Adrenal gland (tissue), 12 donors: ENCODE measurements around the gene HNF4A. TPM values are rescaled to one million over a fixed set of nuclear protein-coding genes. Genes with fewer than 3 reads are reported as not detected.

Source experiments
- DNase-seq, 7 donors: peaks; one replicate each; pipeline ENCODE4 v3.0.0-alpha.2; 2019 to 2020
- H3K27ac ChIP-seq, 5 donors: fragments of 200-600 bp; sonication (generic) in 4 of 5; 1 replicate in 3 of 5; 2 replicates in 2 of 5; pipeline versions ENCODE4 v1.5.1 to v1.8.0; 2016 to 2020; ENCODE audit warnings: mild to moderate bottlenecking in 1 of 5
- H3K27me3 ChIP-seq: fragments of 200-600 bp; 2 replicates; pipeline ENCODE4 v1.8.0; 2021
- H3K36me3 ChIP-seq, 2 donors: fragments of 200-600 bp; replicated peaks in 1 of 2; 1 replicate in 1 of 2; 2 replicates in 1 of 2; pipeline versions ENCODE4 v1.5.1 to v1.8.0; 2018 to 2022
- H3K4me1 ChIP-seq, 2 donors: fragments of 200-600 bp; replicated peaks in 1 of 2; 1 replicate in 1 of 2; 2 replicates in 1 of 2; pipeline versions ENCODE4 v1.5.1 to v1.8.0; 2018 to 2021
- H3K4me3 ChIP-seq, 4 donors: fragments of 200-600 bp; sonication (generic) in 3 of 4; one replicate each; pipeline ENCODE4 v1.5.1; 2016 to 2018
- H3K9me3 ChIP-seq, 3 donors: fragments of 200-600 bp; sonication (generic) in 1 of 3; replicated peaks in 1 of 3; 1 replicate in 2 of 3; 2 replicates in 1 of 3; pipeline versions ENCODE4 v1.5.1 to v1.8.0; 2016 to 2021
- POLR2A ChIP-seq, 2 donors: fragments of 450-650 bp; IDR thresholded peaks; one replicate each; pipeline ENCODE4 v1.6.1; 2017; ENCODE audit warnings: antibody characterized with exemption in 2 of 2, mild to moderate bottlenecking in 2 of 2, moderate library complexity in 1 of 2
- WGBS, 4 donors: extraction: QIAGEN DNeasy Blood & Tissue Kit in 2 of 4; methylation state at CpG; one replicate each; pipeline versions ENCODE4 v1.1.5 to v1.1.7; 2013 to 2017; 5-methylcytosine and 5-hydroxymethylcytosine counted together
- intact Hi-C, 2 donors: fragments of 100-400 bp; cut with DNase I; formaldehyde crosslinking; loops; one replicate each; pipeline versions ENCODE4 v1.14.1 to v1.15.0; 2022 to 2023
- polyA plus RNA-seq, 3 donors: library from polyadenylated mRNA; stranded (reverse); fragments of 200-250 nt in 2 of 3; fragments of 350-450 nt in 1 of 3; fragmentation: Illumina TruSeq in 1 of 3; extraction: RNeasy Lipid Tissue Mini Kit (QIAGEN cat#74804) in 1 of 3; gene quantifications; one replicate each; pipeline ENCODE4 v1.2.3, GENCODE V29; 2013 to 2014
- total RNA-seq, 9 donors: library from RNA; depleted of rRNA in 4 of 9; stranded (reverse); fragments of >200 nt in 4 of 9; fragments of 120-200 nt in 1 of 9; fragmentation: NEBNext Ultra II Directional in 1 of 9; extraction: Animal tissue kit (Norgen Biotek cat#: 25700) in 1 of 9; gene quantifications; one replicate each; pipeline versions ENCODE4 v1.1.0 to v1.2.4, GENCODE V29; 2013 to 2023
- TF ChIP-seq, protein P1 (sequence below), 6 experiments: fragments of 450-650 bp in 4 of 6; fragments of 200-600 bp in 2 of 6; sonication (generic) in 1 of 6; IDR thresholded peaks; 1 replicate in 5 of 6; 2 replicates in 1 of 6; pipeline versions ENCODE4 v1.5.1 to v1.8.0; 2016 to 2021; ENCODE audit warnings: antibody characterized with exemption in 6 of 6, mild to moderate bottlenecking in 2 of 6, moderate library complexity in 1 of 6
- donor health status: healthy with polysubstance abuse.
- donor health status: Bipolar disorder and iron deficiency.
- donor health status: DM: yes; HTN: yes; CAD: no.
- donor health status: DM: no; HTN: no; CAD: no.
- donor health status: DM: no; HTN: no; CAD: no.
- donor health status: DM: yes; HTN: yes; CAD: no.

HNF4A gene
- total and polyA plus RNA-seq, 12 donors = 0.06 to 0.78 (median 0.13) TPM; not detected in 2

DNA sequence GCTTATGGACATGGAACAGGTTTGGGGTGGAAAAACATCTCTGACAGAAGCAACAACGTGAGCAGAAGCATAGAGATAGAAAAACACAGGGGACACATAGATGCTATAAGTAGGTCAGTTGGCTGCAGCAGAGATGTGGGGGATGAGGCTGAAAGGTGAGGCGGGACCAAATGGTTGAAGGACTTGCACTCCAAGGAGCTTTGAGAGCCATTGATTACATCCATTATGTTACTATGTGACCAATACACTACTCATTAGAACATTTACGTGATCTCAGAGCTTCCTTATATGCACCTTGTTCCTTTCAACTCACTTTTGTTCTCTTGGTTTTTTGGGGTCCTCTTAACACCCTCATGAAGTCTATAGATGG is 72.3 kb downstream of the HNF4A start:
- H3K4me3 ChIP-seq = no peak overlapping the region
- TF ChIP-seq, protein P1, sequence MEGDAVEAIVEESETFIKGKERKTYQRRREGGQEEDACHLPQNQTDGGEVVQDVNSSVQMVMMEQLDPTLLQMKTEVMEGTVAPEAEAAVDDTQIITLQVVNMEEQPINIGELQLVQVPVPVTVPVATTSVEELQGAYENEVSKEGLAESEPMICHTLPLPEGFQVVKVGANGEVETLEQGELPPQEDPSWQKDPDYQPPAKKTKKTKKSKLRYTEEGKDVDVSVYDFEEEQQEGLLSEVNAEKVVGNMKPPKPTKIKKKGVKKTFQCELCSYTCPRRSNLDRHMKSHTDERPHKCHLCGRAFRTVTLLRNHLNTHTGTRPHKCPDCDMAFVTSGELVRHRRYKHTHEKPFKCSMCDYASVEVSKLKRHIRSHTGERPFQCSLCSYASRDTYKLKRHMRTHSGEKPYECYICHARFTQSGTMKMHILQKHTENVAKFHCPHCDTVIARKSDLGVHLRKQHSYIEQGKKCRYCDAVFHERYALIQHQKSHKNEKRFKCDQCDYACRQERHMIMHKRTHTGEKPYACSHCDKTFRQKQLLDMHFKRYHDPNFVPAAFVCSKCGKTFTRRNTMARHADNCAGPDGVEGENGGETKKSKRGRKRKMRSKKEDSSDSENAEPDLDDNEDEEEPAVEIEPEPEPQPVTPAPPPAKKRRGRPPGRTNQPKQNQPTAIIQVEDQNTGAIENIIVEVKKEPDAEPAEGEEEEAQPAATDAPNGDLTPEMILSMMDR (IDR thresholded peaks at IDR 0.05) = no peak
- no peak for TF ChIP-seq POLR2A (IDR thresholded peaks at IDR 0.05)
- no peak for DNase-seq
- 83 to 90% (median 87%) methylated on average over 3 of the region's 3 CpGs for WGBS, 4 donors
- no peaks in the 10 kb centered on the region for H3K27me3 ChIP-seq
- intact Hi-C loops = no loop called here
- no peaks in the 10 kb centered on the region for H3K4me1 ChIP-seq
- no peaks in the 10 kb centered on the region for H3K9me3 ChIP-seq
- H3K36me3 ChIP-seq = no peaks in the 10 kb centered on the region
- no peak overlapping the region for H3K27ac ChIP-seq

DNA sequence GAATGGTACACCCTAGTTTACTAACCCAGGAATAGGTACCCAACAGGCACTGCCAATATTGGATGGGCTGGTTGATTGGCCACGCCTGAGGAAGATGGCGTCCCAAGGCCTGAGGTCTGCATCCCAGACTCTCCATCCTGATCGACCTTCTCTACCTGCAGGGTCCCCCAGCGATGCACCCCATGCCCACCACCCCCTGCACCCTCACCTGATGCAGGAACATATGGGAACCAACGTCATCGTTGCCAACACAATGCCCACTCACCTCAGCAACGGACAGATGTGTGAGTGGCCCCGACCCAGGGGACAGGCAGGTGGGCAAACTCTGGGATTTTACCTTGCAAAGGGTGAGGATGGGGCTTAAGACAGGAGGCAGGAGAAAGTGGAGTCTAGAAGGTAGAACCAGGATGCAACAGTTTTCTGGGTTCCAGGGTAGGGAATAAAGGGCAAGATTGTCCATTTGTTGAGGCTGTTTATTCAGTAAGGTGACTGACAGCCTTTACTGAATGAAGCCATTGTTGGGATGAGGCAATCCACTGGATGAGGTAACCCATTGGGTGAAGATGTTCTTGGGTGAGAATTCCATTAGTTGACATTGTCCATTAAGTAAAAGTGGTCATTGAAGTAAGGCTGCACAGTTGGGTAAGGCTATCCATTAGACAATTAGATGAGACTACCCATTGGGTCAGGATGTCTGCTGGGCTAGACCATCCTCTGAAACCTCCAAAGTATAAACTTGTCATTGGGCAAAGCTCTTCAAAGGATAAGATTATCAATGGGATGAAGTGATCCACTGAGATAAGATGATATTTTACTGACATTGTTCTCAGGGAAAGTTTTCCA is 72.9 kb downstream of the HNF4A start:
- WGBS, 4 donors = 82 to 96% (median 87%) methylated on average over 5 to 8 of the region's 8 CpGs
- H3K27me3 ChIP-seq = no peaks in the 10 kb centered on the region
- no peak for DNase-seq

DNA sequence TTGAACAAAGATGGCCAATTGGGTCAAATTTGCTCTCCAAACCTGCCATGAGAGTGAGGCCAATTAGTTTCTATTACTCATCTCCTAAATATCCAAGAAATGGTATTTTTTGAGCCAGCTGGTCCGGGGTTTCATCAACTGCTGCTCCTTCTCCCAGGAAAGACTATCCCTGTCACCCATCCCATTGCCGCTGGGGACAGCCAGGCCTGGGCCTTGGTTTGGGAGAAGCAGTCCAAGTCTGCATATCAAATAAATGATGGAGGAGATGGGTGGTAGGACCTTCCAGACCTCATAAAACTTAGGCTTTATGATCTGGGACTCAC is 73.5 kb downstream of the HNF4A start:
- Histone ChIP-seq H3K4me1 (peaks cover 0 to 5% of the 10 kb centered on the region in 2 donors), H3K36me3 (no peaks in the 10 kb centered on the region), H3K9me3 (no peaks in the 10 kb centered on the region), H3K4me3 (no peak overlapping the region), H3K27ac (no peak overlapping the region), H3K27me3 (no peaks in the 10 kb centered on the region)
- intact Hi-C loops = no loop called here
- TF ChIP-seq, protein P1 (IDR thresholded peaks at IDR 0.05) = no peak
- no peak for TF ChIP-seq POLR2A (IDR thresholded peaks at IDR 0.05)
- no peak for DNase-seq
- WGBS, 4 donors = 93 to 95% (median 94%) methylated on average over 2 of the region's 2 CpGs

More for the DNA sequence above, 72.9 kb downstream of the HNF4A start:
- TF ChIP-seq, protein P1 (IDR thresholded peaks at IDR 0.05) = no peak
- TF ChIP-seq POLR2A (IDR thresholded peaks at IDR 0.05) = no peak
- Histone ChIP-seq H3K4me3 (no peak overlapping the region), H3K4me1 (no peaks in the 10 kb centered on the region), H3K9me3 (no peaks in the 10 kb centered on the region), H3K27ac (no peak overlapping the region), H3K36me3 (no peaks in the 10 kb centered on the region)
- intact Hi-C loops = no loop called here

DNA sequence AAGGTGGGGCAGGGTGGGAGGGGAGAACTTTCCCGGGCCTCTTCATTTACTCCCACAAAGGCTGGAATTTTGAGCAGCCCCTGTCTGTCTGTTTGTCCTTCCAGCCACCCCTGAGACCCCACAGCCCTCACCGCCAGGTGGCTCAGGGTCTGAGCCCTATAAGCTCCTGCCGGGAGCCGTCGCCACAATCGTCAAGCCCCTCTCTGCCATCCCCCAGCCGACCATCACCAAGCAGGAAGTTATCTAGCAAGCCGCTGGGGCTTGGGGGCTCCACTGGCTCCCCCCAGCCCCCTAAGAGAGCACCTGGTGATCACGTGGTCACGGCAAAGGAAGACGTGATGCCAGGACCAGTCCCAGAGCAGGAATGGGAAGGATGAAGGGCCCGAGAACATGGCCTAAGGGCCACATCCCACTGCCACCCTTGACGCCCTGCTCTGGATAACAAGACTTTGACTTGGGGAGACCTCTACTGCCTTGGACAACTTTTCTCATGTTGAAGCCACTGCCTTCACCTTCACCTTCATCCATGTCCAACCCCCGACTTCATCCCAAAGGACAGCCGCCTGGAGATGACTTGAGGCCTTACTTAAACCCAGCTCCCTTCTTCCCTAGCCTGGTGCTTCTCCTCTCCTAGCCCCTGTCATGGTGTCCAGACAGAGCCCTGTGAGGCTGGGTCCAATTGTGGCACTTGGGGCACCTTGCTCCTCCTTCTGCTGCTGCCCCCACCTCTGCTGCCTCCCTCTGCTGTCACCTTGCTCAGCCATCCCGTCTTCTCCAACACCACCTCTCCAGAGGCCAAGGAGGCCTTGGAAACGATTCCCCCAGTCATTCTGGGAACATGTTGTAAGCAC is 74.1 kb downstream of the HNF4A start:
- TF ChIP-seq POLR2A (IDR thresholded peaks at IDR 0.05) = no peak
- TF ChIP-seq, protein P1 (IDR thresholded peaks at IDR 0.05) = no peak
- no peaks in the 10 kb centered on the region for H3K27me3 ChIP-seq

More for the DNA sequence above, 74.1 kb downstream of the HNF4A start:
- intact Hi-C loops = no loop called here
- Histone ChIP-seq H3K9me3 (no peaks in the 10 kb centered on the region), H3K4me1 (peaks cover 0 to 5% of the 10 kb centered on the region in 2 donors), H3K4me3 (no peak overlapping the region), H3K27ac (no peak overlapping the region), H3K36me3 (no peaks in the 10 kb centered on the region)
- WGBS, 4 donors = 84 to 94% (median 90%) methylated on average over 8 to 17 of the region's 17 CpGs
- no peak for DNase-seq
